ENCODE data around the gene SCAF1. TPM values are rescaled to one million over a fixed set of nuclear protein-coding genes. Genes with fewer than 3 reads are reported as not detected.

Gene SCAF1
- total RNA-seq, 1 experiment from 2014 or later, result 129 TPM

DNA sequence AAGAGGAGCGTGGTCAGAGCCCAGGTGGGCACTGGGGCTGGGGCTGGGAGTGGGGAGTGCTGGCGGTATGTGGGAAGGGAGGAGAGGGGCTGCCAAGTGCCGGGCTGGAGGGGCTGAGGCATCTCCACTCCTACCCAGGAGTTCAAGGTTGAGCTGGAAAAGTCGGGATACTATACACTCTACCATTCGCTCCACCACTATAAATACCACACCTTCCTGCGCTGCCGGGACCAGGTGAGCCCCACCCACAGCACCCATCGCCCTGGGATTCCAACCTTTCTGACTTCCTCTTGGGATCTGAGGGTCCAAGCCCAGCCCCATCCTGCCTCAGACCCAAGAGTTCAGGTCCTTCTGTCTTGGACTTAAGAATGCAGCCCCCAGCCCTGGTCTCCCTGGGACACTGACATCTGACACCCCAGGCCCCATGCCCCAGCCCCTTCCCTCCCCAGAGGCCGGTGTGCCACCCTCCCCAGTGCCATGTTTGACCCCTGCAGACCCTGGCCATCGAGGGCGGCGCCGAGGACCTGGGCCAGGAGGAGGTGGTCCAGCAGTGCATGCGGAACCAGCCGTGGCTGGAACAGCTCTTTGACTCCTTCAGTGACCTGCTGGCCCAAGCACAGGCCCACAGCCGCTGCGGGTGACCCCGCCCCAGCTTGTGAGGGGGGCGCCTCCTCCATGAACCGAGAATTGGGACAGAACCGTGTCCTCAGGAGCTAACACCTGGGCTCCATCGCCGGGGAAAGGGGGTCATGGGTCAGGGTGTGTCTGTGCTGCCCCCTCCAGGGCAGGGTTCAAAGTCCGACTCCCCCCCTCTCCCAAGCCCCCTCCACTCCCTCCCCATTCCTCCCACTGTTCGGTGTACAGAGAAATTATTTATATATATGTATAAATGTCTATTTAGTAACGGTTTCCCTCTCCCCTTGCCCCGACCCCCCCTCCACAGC lies 16.8 kb upstream of the SCAF1 start:
- CTCF ChIA-PET, result no interaction called here
- BruUV-seq (replicated peaks), result no TSS peak
- no peaks in the 10 kb centered on the region for H3K4me1 Mint-ChIP-seq (ENCODE audit: low read depth, unreplicated experiment)

DNA sequence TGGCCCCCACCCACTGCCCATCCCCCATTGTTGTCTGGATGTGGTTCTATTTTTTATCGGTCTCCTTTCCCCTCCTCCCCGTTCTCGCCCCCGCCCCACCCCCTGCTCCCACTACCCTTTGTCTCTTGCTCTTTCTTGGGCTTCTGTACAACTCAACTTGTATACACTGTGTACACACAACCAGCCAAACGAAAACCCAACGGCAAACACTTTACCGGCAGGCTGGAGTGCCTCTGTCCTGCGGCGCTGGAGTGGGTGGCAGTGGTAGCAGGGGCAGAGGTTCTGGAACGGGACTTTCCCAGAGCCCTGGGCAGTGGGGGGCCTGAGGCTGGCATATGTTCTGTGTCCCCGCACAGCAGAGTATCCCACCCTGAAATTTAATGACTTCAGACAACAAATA lies 15.8 kb upstream of the SCAF1 start:
- H3K27me3 Mint-ChIP-seq (ENCODE audit: unreplicated experiment), result no peaks in the 10 kb centered on the region
- TF ChIP-seq, protein P1, sequence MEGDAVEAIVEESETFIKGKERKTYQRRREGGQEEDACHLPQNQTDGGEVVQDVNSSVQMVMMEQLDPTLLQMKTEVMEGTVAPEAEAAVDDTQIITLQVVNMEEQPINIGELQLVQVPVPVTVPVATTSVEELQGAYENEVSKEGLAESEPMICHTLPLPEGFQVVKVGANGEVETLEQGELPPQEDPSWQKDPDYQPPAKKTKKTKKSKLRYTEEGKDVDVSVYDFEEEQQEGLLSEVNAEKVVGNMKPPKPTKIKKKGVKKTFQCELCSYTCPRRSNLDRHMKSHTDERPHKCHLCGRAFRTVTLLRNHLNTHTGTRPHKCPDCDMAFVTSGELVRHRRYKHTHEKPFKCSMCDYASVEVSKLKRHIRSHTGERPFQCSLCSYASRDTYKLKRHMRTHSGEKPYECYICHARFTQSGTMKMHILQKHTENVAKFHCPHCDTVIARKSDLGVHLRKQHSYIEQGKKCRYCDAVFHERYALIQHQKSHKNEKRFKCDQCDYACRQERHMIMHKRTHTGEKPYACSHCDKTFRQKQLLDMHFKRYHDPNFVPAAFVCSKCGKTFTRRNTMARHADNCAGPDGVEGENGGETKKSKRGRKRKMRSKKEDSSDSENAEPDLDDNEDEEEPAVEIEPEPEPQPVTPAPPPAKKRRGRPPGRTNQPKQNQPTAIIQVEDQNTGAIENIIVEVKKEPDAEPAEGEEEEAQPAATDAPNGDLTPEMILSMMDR (IDR thresholded peaks at IDR 0.05; ENCODE audit: unreplicated experiment), result no peak
- DNase-seq, result no peak
- no peaks in the 10 kb centered on the region for H3K9me3 Mint-ChIP-seq (ENCODE audit: low read depth, unreplicated experiment)
- intact Hi-C loops (cut with micrococcal nuclease; ENCODE audit: unreplicated experiment), result no loop called here
- peaks cover 74% of the 10 kb centered on the region for H3K36me3 Mint-ChIP-seq (ENCODE audit: insufficient read depth, unreplicated experiment)
- CTCF ChIA-PET, result no interaction called here
- no TSS peak for BruUV-seq (replicated peaks)
- H3K4me3 Mint-ChIP-seq (ENCODE audit: low read depth, unreplicated experiment), result no peak overlapping the region
- no peak overlapping the region for H3K27ac Mint-ChIP-seq (ENCODE audit: unreplicated experiment)
- H3K4me1 Mint-ChIP-seq (ENCODE audit: low read depth, unreplicated experiment), result no peaks in the 10 kb centered on the region

More for the DNA sequence above, 16.8 kb upstream of the SCAF1 start:
- peaks cover 75% of the 10 kb centered on the region for H3K36me3 Mint-ChIP-seq (ENCODE audit: insufficient read depth, unreplicated experiment)
- no peaks in the 10 kb centered on the region for H3K9me3 Mint-ChIP-seq (ENCODE audit: low read depth, unreplicated experiment)
- H3K27ac Mint-ChIP-seq (ENCODE audit: unreplicated experiment), result no peak overlapping the region
- H3K27me3 Mint-ChIP-seq (ENCODE audit: unreplicated experiment), result no peaks in the 10 kb centered on the region
- intact Hi-C loops (cut with micrococcal nuclease; ENCODE audit: unreplicated experiment), result no loop called here
- no peak for DNase-seq
- H3K4me3 Mint-ChIP-seq (ENCODE audit: low read depth, unreplicated experiment), result no peak overlapping the region
- TF ChIP-seq, protein P1 (IDR thresholded peaks at IDR 0.05; ENCODE audit: unreplicated experiment), result no peak

- Mint-ChIP-seq H3K9me3 (ENCODE audit: low read depth, unreplicated experiment) (no peaks in the 10 kb centered on the region), H3K27ac (ENCODE audit: unreplicated experiment) (no peak overlapping the region), H3K4me1 (ENCODE audit: low read depth, unreplicated experiment) (no peaks in the 10 kb centered on the region), H3K36me3 (ENCODE audit: insufficient read depth, unreplicated experiment) (peaks cover 62% of the 10 kb centered on the region), H3K27me3 (ENCODE audit: unreplicated experiment) (no peaks in the 10 kb centered on the region), H3K4me3 (ENCODE audit: low read depth, unreplicated experiment) (no peak overlapping the region)
- intact Hi-C loops (cut with micrococcal nuclease; ENCODE audit: unreplicated experiment), result no loop called here
- no TSS peak for BruUV-seq (replicated peaks)
- no peak for DNase-seq
- TF ChIP-seq, protein P1 (IDR thresholded peaks at IDR 0.05; ENCODE audit: unreplicated experiment), result no peak
- CTCF ChIA-PET, result no interaction called here
Measured at GRCh38 chr19:49629659-49630058, 12.3 kb upstream of the SCAF1 start.

GRCh38 chr19:49631014-49631588 lies 10.9 kb upstream of the SCAF1 start:
- no peaks in the 10 kb centered on the region for H3K27me3 Mint-ChIP-seq (ENCODE audit: unreplicated experiment)
- no peaks in the 10 kb centered on the region for H3K4me1 Mint-ChIP-seq (ENCODE audit: low read depth, unreplicated experiment)
- CTCF ChIA-PET, result interaction anchor here (0.6 to 1.5 kb wide), 2 partner anchors 20 to 504 kb away, joined by 3 read pairs; no protein-coding TSS in a partner anchor
- H3K4me3 Mint-ChIP-seq (ENCODE audit: low read depth, unreplicated experiment), result no peak overlapping the region
- no peaks in the 10 kb centered on the region for H3K9me3 Mint-ChIP-seq (ENCODE audit: low read depth, unreplicated experiment)
- intact Hi-C loops (cut with micrococcal nuclease; ENCODE audit: unreplicated experiment), result no loop called here
- H3K27ac Mint-ChIP-seq (ENCODE audit: unreplicated experiment), result no peak overlapping the region
- peaks cover 67% of the 10 kb centered on the region for H3K36me3 Mint-ChIP-seq (ENCODE audit: insufficient read depth, unreplicated experiment)
- TF ChIP-seq, protein P1 (IDR thresholded peaks at IDR 0.05; ENCODE audit: unreplicated experiment), result no peak
- TSS peak; percentile 11 for BruUV-seq (replicated peaks)
- no peak for DNase-seq

Measured in Calu3 (cell line).